Measurements from ENCODE around the gene SPOCK1. TPM values are rescaled to one million over a fixed set of nuclear protein-coding genes. Genes with fewer than 3 reads are reported as not detected.

Gene SPOCK1
- total and polyA plus RNA-seq, 8 donors = 0.46 to 15.6 (median 9.2) TPM

DNA sequence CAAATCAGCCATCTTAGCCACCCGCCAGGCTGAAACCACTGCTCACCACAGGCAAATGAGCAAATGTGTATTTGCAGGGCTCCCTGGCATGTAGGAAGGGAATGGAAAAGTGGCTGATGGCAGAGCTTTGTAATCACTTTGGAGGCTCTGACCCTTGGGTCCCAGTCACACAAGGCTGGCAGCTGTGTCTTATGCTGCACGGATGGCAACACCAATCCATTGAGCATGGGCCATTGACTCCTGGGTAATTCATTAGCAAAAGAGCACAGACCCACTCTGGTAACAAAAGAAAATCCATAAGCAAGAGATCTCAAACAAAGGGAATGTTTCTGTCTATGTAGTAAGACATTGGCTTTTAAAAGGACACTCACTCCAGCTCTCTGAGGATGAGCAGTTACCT, 57.6 kb downstream of the SPOCK1 start:
- no peak overlapping the region for H3K4me3 ChIP-seq
- H3K4me1 ChIP-seq = no peaks in the 10 kb centered on the region
- TF ChIP-seq POLR2AphosphoS5 (IDR thresholded peaks at IDR 0.05) (no peak), POLR2A (IDR thresholded peaks at IDR 0.05) (no peak), EP300 (IDR thresholded peaks at IDR 0.05) (no peak)
- TF ChIP-seq, protein P1, sequence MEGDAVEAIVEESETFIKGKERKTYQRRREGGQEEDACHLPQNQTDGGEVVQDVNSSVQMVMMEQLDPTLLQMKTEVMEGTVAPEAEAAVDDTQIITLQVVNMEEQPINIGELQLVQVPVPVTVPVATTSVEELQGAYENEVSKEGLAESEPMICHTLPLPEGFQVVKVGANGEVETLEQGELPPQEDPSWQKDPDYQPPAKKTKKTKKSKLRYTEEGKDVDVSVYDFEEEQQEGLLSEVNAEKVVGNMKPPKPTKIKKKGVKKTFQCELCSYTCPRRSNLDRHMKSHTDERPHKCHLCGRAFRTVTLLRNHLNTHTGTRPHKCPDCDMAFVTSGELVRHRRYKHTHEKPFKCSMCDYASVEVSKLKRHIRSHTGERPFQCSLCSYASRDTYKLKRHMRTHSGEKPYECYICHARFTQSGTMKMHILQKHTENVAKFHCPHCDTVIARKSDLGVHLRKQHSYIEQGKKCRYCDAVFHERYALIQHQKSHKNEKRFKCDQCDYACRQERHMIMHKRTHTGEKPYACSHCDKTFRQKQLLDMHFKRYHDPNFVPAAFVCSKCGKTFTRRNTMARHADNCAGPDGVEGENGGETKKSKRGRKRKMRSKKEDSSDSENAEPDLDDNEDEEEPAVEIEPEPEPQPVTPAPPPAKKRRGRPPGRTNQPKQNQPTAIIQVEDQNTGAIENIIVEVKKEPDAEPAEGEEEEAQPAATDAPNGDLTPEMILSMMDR (IDR thresholded peaks at IDR 0.05) = no peak
- intact Hi-C loops (cut with DNase I; ENCODE audit: low total_unique reads) = no loop called here
- no peaks in the 10 kb centered on the region for H3K9me3 ChIP-seq
- DNase-seq = no peak
- H3K27me3 ChIP-seq = peaks cover 0 to 4% (median 0%) of the 10 kb centered on the region in 3 donors
- H3K36me3 ChIP-seq = no peaks in the 10 kb centered on the region
- 55 to 93% (median 85%) methylated on average over 2 of the region's 2 CpGs for WGBS, 5 donors
- H3K27ac ChIP-seq = no peak overlapping the region

DNA sequence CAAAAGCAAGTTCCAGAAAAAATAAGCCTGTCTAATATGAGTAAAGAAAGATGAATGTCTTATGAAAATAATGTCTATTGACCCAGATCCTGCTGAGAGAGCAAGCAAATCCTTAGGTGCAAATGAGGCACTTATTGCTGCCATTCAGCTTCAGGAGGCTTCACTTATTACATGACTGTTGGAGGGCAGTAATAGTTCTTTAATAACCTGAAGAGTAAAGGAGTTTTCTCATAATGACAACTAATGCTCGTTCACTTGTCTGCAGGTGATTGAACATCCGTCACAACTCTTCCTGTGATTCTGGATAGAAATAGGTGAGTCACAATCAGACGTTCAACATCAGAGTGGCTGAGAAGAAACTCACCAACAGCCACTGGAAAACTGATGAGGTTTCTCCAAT, 58.3 kb downstream of the SPOCK1 start:
- H3K4me1 ChIP-seq = no peaks in the 10 kb centered on the region
- H3K27ac ChIP-seq = no peak overlapping the region
- WGBS, 5 donors = 46 to 78% (median 63%) methylated on average over 3 of the region's 3 CpGs
- intact Hi-C loops (cut with DNase I; ENCODE audit: low total_unique reads) = no loop called here
- peaks cover 0 to 4% (median 0%) of the 10 kb centered on the region in 3 donors for H3K27me3 ChIP-seq
- no peaks in the 10 kb centered on the region for H3K36me3 ChIP-seq
- H3K9me3 ChIP-seq = no peaks in the 10 kb centered on the region
- DNase-seq = no peak
- H3K4me3 ChIP-seq = no peak overlapping the region
- TF ChIP-seq POLR2A (IDR thresholded peaks at IDR 0.05) (no peak), POLR2AphosphoS5 (IDR thresholded peaks at IDR 0.05) (no peak), EP300 (IDR thresholded peaks at IDR 0.05) (no peak)
- TF ChIP-seq, protein P1 (IDR thresholded peaks at IDR 0.05) = no peak

DNA sequence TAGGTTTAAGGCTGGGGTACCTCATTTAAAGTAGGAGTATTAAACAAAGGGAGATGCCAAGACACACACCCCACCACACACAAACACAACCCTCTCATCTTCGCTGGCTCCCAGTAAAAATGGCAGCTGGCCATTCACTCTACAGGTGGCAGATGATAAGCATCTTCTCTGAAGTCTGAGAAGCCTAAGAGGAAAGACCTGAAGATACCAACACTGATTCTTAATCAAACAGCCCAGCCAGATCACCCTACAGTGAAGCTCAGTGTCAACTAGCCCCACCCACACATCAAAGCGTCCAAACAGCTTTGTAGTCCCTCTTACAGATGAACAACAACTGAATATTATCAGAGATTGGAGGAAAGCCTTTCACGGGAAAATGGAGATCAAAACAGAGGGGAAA, 59.5 kb downstream of the SPOCK1 start:
- peaks cover 0 to 4% (median 0%) of the 10 kb centered on the region in 3 donors for H3K27me3 ChIP-seq
- WGBS, 5 donors = 32 to 55% (median 41%) methylated on average over 3 of the region's 3 CpGs
- intact Hi-C loops (cut with DNase I; ENCODE audit: low total_unique reads) = no loop called here

DNA sequence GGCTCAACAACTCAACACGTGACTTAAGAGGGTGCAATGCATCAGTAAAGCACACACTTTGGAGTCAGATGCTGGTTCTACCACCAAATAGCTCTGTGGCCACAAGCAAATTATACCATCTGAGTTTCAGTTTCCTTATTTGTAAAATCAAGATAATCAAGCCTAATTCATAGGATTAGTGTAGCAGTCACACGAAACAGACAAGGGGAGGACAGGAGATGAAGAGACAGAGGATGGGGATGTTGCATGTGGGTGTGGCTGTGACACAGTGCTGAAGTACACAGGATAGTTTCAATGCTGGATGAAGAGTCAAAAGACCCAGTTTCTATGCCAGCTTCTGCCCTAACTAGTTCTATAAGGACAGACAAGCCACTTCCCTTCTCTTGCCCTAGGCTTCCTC, 60.2 kb downstream of the SPOCK1 start:
- Histone ChIP-seq H3K9me3 (no peaks in the 10 kb centered on the region), H3K4me3 (no peak overlapping the region), H3K27ac (no peak overlapping the region), H3K4me1 (no peaks in the 10 kb centered on the region), H3K27me3 (peaks cover 0 to under 1% (median 0%) of the 10 kb centered on the region in 3 donors), H3K36me3 (no peaks in the 10 kb centered on the region)
- DNase-seq = no peak
- intact Hi-C loops (cut with DNase I; ENCODE audit: low total_unique reads) = no loop called here
- TF ChIP-seq POLR2AphosphoS5 (IDR thresholded peaks at IDR 0.05) (no peak), POLR2A (IDR thresholded peaks at IDR 0.05) (no peak), EP300 (IDR thresholded peaks at IDR 0.05) (no peak)
- TF ChIP-seq, protein P1 (IDR thresholded peaks at IDR 0.05) = no peak
- 56 to 60% (median 60%) methylated on average over 2 of the region's 2 CpGs for WGBS, 5 donors

More for the DNA sequence above, 59.5 kb downstream of the SPOCK1 start:
- H3K36me3 ChIP-seq = no peaks in the 10 kb centered on the region
- no peak overlapping the region for H3K4me3 ChIP-seq
- TF ChIP-seq POLR2AphosphoS5 (IDR thresholded peaks at IDR 0.05) (no peak), EP300 (IDR thresholded peaks at IDR 0.05) (no peak), POLR2A (IDR thresholded peaks at IDR 0.05) (no peak)
- TF ChIP-seq, protein P1 (IDR thresholded peaks at IDR 0.05) = no peak
- no peaks in the 10 kb centered on the region for H3K4me1 ChIP-seq
- DNase-seq = no peak
- H3K27ac ChIP-seq = no peak overlapping the region
- H3K9me3 ChIP-seq = no peaks in the 10 kb centered on the region

Data from stomach (tissue), 9 donors.